H9 (cell line): ENCODE data around the gene B3GALT5. TPM values are rescaled to one million over a fixed set of nuclear protein-coding genes. Genes with fewer than 3 reads are reported as not detected.

ENCODE experiments used
- DNase-seq: peaks from one replicate; pipeline ENCODE4 v3.0.0-alpha.2; 2017
- H2AFZ ChIP-seq: one replicate; pipeline ENCODE4 v1.6.1; 2013; ENCODE audit warnings: mild to moderate bottlenecking, low read length, control low read depth, moderate library complexity
- H2AK5ac ChIP-seq: 2 replicates; pipeline ENCODE4 v1.6.1; 2013; ENCODE audit warnings: low read length, control low read depth, mixed read lengths; ENCODE audit not compliant: insufficient read length
- H2BK120ac ChIP-seq: one replicate; pipeline ENCODE4 v1.6.1; 2013; ENCODE audit warnings: low read depth, mild to moderate bottlenecking, low read length, control low read depth, inconsistent platforms; ENCODE audit not compliant: poor library complexity, severe bottlenecking
- H2BK12ac ChIP-seq: 2 replicates; pipeline ENCODE4 v1.6.1; 2013; ENCODE audit warnings: low read length, control low read depth, mixed read lengths, low read depth; ENCODE audit not compliant: insufficient read length
- H2BK15ac ChIP-seq: 2 replicates; pipeline ENCODE4 v1.6.1; 2013; ENCODE audit warnings: low read depth, low read length, control low read depth
- H2BK20ac ChIP-seq: one replicate; pipeline ENCODE4 v1.6.1; 2013; ENCODE audit warnings: low read depth, mild to moderate bottlenecking, low read length, control low read depth, inconsistent platforms; ENCODE audit not compliant: poor library complexity, severe bottlenecking
- H2BK5ac ChIP-seq: 2 replicates; pipeline ENCODE4 v1.6.1; 2013; ENCODE audit warnings: low read length, control low read depth, mixed read lengths; ENCODE audit not compliant: insufficient read length
- H3K14ac ChIP-seq: 2 replicates; pipeline ENCODE4 v1.6.1; 2013; ENCODE audit warnings: low read length, control low read depth; ENCODE audit not compliant: insufficient read depth
- H3K18ac ChIP-seq: 2 replicates; pipeline ENCODE4 v1.6.1; 2013; ENCODE audit warnings: low read depth, mild to moderate bottlenecking, mixed read lengths, low read length, control low read depth; ENCODE audit not compliant: insufficient read length
- H3K23ac ChIP-seq: 2 replicates; pipeline ENCODE4 v1.6.1; 2013; ENCODE audit warnings: low read length, control low read depth, mixed read lengths, low read depth; ENCODE audit not compliant: insufficient read length
- H3K23me2 ChIP-seq: 2 replicates; pipeline ENCODE4 v1.6.1; 2013; ENCODE audit warnings: low read depth, mild to moderate bottlenecking, mixed read lengths, low read length, control low read depth; ENCODE audit not compliant: insufficient read length, poor library complexity, severe bottlenecking
- H3K27ac ChIP-seq: 2 replicates; pipeline ENCODE4 v1.5.1; 2013; ENCODE audit warnings: low read length, control low read depth, mixed read lengths, low read depth; ENCODE audit not compliant: insufficient read length
- H3K27me3 ChIP-seq: 2 replicates; pipeline ENCODE4 v1.6.1; 2013; ENCODE audit warnings: low read length, control low read depth, inconsistent platforms; ENCODE audit not compliant: insufficient read depth
- H3K4ac ChIP-seq: 2 replicates; pipeline ENCODE4 v1.6.1; 2013; ENCODE audit warnings: low read depth, mild to moderate bottlenecking, control low read depth, inconsistent platforms, low read length, moderate library complexity
- H3K4me1 ChIP-seq: 2 replicates; pipeline ENCODE4 v1.6.1; 2013; ENCODE audit warnings: low read length, control low read depth, inconsistent platforms; ENCODE audit not compliant: insufficient read depth
- H3K4me2 ChIP-seq: 2 replicates; pipeline ENCODE4 v1.6.1; 2013; ENCODE audit warnings: low read length, control low read depth, mixed read lengths; ENCODE audit not compliant: insufficient read length, insufficient read depth
- H3K56ac ChIP-seq: 2 replicates; pipeline ENCODE4 v1.6.1; 2013; ENCODE audit warnings: low read depth, mild to moderate bottlenecking, mixed read lengths, low read length, control low read depth; ENCODE audit not compliant: insufficient read length
- H3K79me1 ChIP-seq: 2 replicates; pipeline ENCODE4 v1.6.1; 2013; ENCODE audit warnings: low read depth, mild to moderate bottlenecking, moderate library complexity, low read length, control low read depth, inconsistent platforms; ENCODE audit not compliant: insufficient read depth, poor library complexity, severe bottlenecking
- H3K79me2 ChIP-seq: 2 replicates; pipeline ENCODE4 v1.6.1; 2013; ENCODE audit warnings: low read length, control low read depth, inconsistent platforms; ENCODE audit not compliant: insufficient read depth
- H3K9ac ChIP-seq: 2 replicates; pipeline ENCODE4 v1.6.1; 2013; ENCODE audit warnings: low read length, control low read depth, mixed read lengths; ENCODE audit not compliant: insufficient read length; ENCODE audit errors: extremely low read depth
- H3K9me3 ChIP-seq: one replicate; pipeline ENCODE4 v1.6.1; 2013; ENCODE audit warnings: low read depth, low read length, inconsistent platforms; ENCODE audit not compliant: control insufficient read depth
- H3T11ph ChIP-seq: one replicate; pipeline ENCODE4 v1.6.1; 2013; ENCODE audit warnings: mild to moderate bottlenecking, low read length, control low read depth, inconsistent platforms
- H4K20me1 ChIP-seq: one replicate; pipeline ENCODE4 v1.6.1; 2013; ENCODE audit not compliant: control insufficient read depth, insufficient read length, insufficient read depth
- H4K5ac ChIP-seq: 2 replicates; pipeline ENCODE4 v1.6.1; 2013; ENCODE audit warnings: low read depth, mild to moderate bottlenecking, mixed read lengths, low read length, control low read depth; ENCODE audit not compliant: insufficient read length
- H4K8ac ChIP-seq: replicated peaks from 2 replicates; pipeline ENCODE4 v1.6.1; 2013; ENCODE audit warnings: low read length, control low read depth, mixed read lengths, low read depth; ENCODE audit not compliant: insufficient read length
- H4K91ac ChIP-seq: 2 replicates; pipeline ENCODE4 v1.6.1; 2013; ENCODE audit warnings: low read depth, mild to moderate bottlenecking, moderate library complexity, mixed read lengths, low read length, control low read depth; ENCODE audit not compliant: insufficient read length
- H3K27ac Mint-ChIP-seq, 3 experiments: 2 replicates in 2 of 3; 3 replicates in 1 of 3; pipeline ENCODE4 v1.8.0; 2020 to 2021; ENCODE audit warnings: mixed read lengths in 3 of 3, mild to moderate bottlenecking in 1 of 3, moderate library complexity in 1 of 3
- H3K27me3 Mint-ChIP-seq: 2 replicates; pipeline ENCODE4 v1.8.0; 2021; ENCODE audit warnings: low read depth, mild to moderate bottlenecking, moderate library complexity, mixed read lengths
- H3K36me3 Mint-ChIP-seq, 3 experiments: 2 replicates in 2 of 3; 3 replicates in 1 of 3; pipeline ENCODE4 v1.8.0; 2020 to 2021; ENCODE audit warnings: low read depth in 3 of 3, mixed read lengths in 3 of 3; ENCODE audit not compliant: insufficient read depth in 1 of 3
- H3K4me1 Mint-ChIP-seq, 2 experiments: 2 replicates each; pipeline ENCODE4 v1.8.0; 2020; ENCODE audit warnings: mixed read lengths in 2 of 2
- H3K4me3 Mint-ChIP-seq, 2 experiments: 2 replicates in 1 of 2; 3 replicates in 1 of 2; pipeline ENCODE4 v1.8.0; 2020 to 2021; ENCODE audit warnings: mild to moderate bottlenecking in 2 of 2, mixed read lengths in 2 of 2, moderate library complexity in 1 of 2
- H3K9me3 Mint-ChIP-seq, 2 experiments: 2 replicates in 1 of 2; 3 replicates in 1 of 2; pipeline ENCODE4 v1.8.0; 2020; ENCODE audit warnings: mild to moderate bottlenecking in 2 of 2, mixed read lengths in 2 of 2, moderate library complexity in 1 of 2
- CTCF ChIP-seq: fragments of 200-600 bp; sonication (generic); conservative IDR thresholded peaks from 3 replicates; pipeline ENCODE4 v1.8.0; 2021; ENCODE audit warnings: antibody characterized with exemption, mild to moderate bottlenecking
- WGBS: extraction: QIAGEN DNeasy Blood & Tissue Kit; methylation state at CpG from one replicate; pipeline ENCODE4 v1.1.7; 2013; ENCODE audit warnings: missing lambda C conversion rate, low lambda C conversion rate, mixed read lengths; ENCODE audit not compliant: insufficient read length; ENCODE audit errors: extremely low coverage; 5-methylcytosine and 5-hydroxymethylcytosine counted together
- total RNA-seq: library from RNA; stranded (reverse); gene quantifications from 2 replicates; pipeline ENCODE4 v1.2.1, GENCODE V29; 2021

B3GALT5 gene
- total RNA-seq, 1 experiment from 2014 or later = 24.7 TPM

DNA sequence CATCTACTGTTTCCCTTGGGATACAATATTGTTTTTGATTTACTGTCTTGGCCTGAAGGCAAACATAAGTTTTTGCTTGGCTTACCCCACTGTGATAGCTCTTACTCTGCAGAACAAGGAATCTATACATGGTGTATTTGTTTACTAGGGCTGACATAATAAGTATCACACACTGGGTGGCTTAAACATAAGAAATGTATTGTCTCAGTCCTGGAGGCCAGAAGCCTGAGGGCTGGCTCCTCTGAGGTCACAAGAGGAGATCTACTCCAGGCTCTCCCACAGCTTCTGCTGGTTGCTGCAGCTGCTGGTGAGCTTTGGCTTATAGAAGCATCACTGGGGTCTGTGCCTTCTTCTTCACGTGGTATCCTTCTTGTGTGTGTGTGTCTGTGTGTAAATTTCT lies 101.6 kb downstream of the B3GALT5 start:
- no peak overlapping the region for H2AK5ac ChIP-seq
- H3K4me2 ChIP-seq = no peak overlapping the region
- H3T11ph ChIP-seq = no peak overlapping the region
- H3K56ac ChIP-seq = no peak overlapping the region
- no peaks in the 10 kb centered on the region for H3K9me3 ChIP-seq
- H4K91ac ChIP-seq = no peak overlapping the region
- no peaks in the 10 kb centered on the region for H3K4me1 ChIP-seq
- WGBS = no CpG with 5 or more reads among the region's 1 CpG
- Mint-ChIP-seq H3K36me3 (peaks cover 0 to 23% (median 10%) of the 10 kb centered on the region in 3 experiments; a peak in 4 of 7 replicates), H3K27ac (no peak overlapping the region), H3K4me1 (peaks cover 3 to 15% of the 10 kb centered on the region in 2 experiments; a peak in 3 of 4 replicates), H3K9me3 (no peaks in the 10 kb centered on the region; a peak in 1 of 5 replicates), H3K4me3 (no peak overlapping the region), H3K27me3 (no peaks in the 10 kb centered on the region)
- H4K20me1 ChIP-seq = no peaks in the 10 kb centered on the region
- TF ChIP-seq CTCF = no peak
- H2BK12ac ChIP-seq = no peak overlapping the region
- no peak overlapping the region for H3K27ac ChIP-seq
- no peak overlapping the region for H3K9ac ChIP-seq
- H2BK20ac ChIP-seq = no peak overlapping the region
- no peak for DNase-seq
- no peak overlapping the region for H3K18ac ChIP-seq
- H4K8ac ChIP-seq = no peak overlapping the region
- no peak overlapping the region for H2BK120ac ChIP-seq
- no peak overlapping the region for H2BK5ac ChIP-seq
- no peak overlapping the region for H2AFZ ChIP-seq
- H3K4ac ChIP-seq = no peak overlapping the region
- H3K14ac ChIP-seq = no peak overlapping the region
- H3K79me2 ChIP-seq = no peaks in the 10 kb centered on the region
- no peak overlapping the region for H4K5ac ChIP-seq
- no peaks in the 10 kb centered on the region for H3K79me1 ChIP-seq
- no peak overlapping the region for H3K23ac ChIP-seq
- H3K23me2 ChIP-seq = no peaks in the 10 kb centered on the region
- no peaks in the 10 kb centered on the region for H3K27me3 ChIP-seq
- no peak overlapping the region for H2BK15ac ChIP-seq
